GM19372 (cell line): ENCODE results near the gene GNB1L.
"Not testable (repeated sequence)": the region's sequence is repeated elsewhere in the genome, so short reads cannot be mapped to it uniquely, and the experiment has no call there.

Experiments used
- ATAC-seq: cut with Tn5 transposase; IDR thresholded peaks from one replicate; pipeline ENCODE4 v1.9.1; 2021; ENCODE audit warnings: mild to moderate bottlenecking, low read depth, moderate library complexity; ENCODE audit not compliant: unreplicated experiment

Gene GNB1L

GRCh38 chr22:19890502-19891316, 36.0 kb upstream of the GNB1L start:
- ATAC-seq: no peak

DNA sequence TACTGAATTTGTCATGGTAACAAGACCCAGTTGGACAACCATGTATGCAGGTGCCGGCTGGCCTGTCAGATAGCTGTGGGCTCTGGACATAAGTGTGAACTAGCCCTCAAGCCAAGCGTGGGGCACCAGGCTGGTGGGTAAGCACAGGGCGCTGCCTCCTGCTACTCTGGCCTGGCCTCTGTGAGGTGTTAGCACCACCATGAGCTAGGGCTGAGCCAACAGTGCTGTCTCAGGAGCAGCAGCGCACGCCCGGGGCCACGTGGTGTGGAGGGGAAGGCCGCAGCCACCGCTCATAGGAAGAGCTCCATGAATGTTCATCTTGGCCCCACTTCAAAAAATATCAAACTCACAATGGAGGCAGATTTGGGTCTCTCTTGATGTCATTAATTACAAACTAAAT, 35.3 kb upstream of the GNB1L start:
- no peak for ATAC-seq

DNA sequence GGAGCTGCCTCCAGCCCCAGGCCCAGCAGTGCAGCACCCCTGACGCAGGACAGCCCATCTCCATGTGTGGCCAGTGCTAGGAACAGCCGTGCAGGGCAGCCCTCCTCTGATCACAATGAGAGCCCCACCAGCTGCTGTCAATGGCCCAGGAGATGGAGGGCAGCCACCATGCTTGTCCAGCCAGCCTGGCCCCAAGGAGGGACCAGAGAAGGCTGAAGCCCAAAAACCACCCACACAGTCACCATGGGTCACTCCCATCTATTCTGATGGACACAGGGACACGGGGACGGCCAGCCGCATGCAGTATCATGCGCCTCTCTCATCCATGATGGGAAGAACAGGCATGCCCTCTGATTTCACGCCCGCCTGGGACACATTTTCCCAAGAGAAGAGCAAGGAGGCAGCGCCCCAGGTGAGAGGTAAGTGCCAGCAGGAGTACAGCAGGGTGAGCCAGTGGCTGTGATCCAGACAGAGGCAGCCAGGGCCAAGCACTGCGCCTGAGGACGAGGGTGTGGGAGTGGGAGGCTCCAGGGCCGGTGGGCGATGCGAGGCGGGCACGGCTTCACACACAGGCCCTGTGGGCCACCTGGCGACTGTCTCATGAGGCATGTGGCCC, 33.6 kb upstream of the GNB1L start:
- no peak for ATAC-seq

DNA sequence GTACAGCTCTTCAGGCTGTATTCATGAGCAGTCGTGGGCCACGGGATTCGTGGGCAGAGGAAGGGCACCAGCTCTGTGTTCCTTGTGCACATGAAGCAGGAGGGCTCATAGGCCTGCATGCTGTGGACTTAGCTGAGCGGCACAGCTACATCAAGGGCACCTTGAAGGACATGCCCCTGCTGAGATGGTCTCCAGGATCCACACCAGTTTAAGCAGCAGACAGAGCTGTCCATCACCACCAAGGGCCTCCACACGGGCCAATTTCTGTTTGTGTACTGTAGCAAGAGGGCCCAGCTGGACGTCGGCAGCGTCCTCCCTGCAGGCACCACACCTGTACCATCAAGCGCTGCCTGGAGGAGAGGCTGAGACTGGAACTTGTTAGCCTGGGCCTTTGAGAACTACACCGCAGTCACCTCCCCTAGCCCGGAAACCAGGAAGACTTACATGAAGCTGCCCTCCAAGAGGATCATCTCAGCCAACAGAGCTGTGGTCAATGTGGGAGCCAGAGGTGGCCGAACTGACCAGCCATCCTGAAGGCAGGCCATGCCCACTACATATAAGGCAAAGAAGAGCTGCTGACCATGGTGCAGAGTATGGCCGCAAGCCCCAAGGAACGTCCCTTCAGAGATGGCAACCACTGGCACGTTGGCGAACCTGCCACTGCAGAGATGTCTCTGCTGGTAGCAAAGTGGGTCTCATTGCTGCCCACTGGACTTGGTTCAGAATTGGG, 32.7 kb upstream of the GNB1L start:
- ATAC-seq: no peak

GRCh38 chr22:19886605-19887255, 32.1 kb upstream of the GNB1L start:
- no peak for ATAC-seq

DNA sequence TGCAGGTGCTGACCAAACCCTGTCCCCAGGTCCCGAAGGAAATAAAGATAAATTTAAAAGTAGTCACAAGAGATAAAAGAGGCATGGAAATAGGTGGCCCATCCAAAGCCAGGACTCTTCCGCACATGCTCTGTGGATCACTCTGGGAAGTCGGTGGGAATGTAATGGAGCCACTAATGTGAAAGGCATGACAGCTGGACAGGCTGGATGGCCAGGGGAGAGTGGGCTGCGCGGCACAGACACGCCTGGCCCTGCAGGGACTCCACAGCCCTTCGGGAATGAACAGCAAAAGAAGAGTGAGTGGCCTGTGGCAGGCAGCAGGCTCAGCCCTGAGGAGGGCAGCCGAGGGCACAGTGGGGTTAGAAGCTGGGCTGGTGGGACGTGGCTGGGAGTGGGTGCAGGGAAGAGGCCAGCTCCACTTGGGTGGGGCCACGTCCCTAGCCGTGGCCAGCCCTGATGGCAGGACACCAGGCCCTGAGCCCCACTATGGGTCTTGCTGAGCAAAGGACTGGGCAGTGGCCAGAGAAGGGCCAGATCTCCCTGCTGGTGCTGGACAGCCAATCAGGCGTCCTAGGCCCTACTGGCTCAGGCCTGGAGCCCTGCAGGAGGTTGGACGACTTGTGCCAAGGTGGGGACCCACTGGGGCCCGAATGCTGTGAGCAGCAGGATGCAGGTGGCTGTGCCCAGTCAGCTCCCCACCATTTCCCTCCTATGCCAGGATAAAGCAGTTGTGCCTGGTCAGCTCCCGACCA, 31.3 kb upstream of the GNB1L start:
- no peak for ATAC-seq

DNA sequence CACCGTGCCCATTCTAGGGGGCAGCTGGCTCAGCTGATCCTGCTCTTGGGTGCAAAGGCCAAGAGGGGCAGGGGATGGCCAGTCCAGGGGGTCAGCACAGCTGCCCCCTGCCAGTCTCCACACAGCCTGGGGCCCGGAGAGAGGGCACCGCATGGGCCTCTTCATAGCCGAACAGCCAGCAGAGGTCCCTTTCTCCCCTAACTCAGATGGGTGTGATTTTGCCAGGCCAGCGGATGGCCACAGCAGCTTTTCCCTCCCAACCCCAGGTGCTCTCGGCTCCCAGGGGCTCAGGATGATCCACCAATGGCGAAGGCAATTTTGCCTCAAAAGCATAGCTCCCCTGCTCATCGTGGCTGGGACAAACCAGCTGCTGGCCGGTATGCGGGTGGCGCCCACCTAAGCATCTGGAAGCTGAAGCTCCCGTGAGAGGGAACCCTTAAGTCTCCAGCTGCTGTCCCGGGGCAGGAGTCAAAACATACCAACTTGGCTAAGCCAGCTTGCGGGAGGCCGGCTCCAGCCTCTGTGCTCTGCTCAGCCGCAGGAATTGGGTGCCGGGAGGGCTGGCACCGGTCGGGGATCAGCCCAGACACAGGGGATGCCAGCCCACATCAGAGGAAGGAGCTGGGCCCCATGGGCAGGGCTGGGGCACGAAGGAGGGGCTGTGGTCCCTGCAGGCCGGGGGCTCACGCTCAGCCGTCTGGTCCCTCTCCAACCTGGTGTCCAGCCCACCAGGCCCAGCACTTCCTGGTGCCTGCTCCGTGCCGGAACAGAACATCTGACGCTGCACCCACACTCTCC, 30.5 kb upstream of the GNB1L start:
- no peak for ATAC-seq

DNA sequence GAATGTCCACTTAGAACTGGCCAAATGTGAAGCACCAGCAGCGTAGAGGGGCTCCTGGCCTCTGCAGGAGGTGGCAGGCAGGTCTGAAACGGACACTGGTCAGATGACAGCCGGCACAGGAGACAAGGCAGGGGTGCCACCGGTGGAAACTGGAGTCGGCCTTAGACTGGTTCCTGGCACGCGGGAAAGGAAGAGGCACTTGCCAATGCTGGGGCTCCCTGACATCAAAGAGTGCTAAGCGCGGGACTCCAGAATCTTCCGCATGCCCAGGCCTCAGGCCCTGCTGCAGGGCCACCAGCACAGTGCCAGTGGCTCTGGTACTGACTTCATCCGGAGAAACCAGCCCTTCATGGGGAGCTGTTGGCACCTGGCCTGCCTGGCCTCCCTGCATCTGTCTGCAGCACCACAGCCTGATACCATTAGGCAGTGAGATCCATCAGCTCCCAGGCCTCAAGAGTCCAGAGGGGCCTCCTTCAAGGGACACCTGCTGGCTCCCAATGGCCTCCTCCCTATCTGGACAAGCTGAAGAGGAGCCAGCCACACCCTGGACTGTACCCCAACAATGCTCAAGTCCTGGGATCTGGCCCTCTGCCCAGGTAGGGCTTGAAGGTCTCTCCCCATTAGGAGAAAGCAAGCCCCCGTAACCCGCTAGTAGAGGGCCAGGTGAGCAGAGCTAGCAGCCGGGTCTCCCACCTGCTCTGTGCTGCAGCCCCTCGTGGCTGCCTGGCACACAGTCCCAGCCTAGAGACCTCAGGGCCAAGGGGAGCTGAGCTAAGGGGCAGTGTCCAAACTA, 29.7 kb upstream of the GNB1L start:
- no peak for ATAC-seq

DNA sequence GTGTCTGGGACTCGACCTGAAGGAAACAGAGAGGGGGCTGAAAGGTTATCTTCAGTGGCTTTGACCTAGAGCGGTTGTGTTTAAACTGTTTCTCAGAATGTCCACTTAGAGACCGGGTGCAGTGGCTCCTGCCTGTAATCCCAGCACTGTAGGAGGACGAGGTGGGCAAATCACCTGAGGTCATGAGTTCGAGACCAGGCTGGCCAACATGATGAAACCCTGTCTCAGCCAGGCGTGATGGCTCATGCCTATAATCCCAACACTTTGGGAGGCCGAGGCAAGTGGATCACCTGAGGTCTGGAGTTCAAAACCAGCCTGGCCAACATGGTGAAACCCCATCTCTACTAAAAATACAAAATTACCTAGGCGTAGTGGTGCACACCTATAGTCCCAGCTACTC, 28.8 kb upstream of the GNB1L start:
- ATAC-seq: not testable (repeated sequence)

DNA sequence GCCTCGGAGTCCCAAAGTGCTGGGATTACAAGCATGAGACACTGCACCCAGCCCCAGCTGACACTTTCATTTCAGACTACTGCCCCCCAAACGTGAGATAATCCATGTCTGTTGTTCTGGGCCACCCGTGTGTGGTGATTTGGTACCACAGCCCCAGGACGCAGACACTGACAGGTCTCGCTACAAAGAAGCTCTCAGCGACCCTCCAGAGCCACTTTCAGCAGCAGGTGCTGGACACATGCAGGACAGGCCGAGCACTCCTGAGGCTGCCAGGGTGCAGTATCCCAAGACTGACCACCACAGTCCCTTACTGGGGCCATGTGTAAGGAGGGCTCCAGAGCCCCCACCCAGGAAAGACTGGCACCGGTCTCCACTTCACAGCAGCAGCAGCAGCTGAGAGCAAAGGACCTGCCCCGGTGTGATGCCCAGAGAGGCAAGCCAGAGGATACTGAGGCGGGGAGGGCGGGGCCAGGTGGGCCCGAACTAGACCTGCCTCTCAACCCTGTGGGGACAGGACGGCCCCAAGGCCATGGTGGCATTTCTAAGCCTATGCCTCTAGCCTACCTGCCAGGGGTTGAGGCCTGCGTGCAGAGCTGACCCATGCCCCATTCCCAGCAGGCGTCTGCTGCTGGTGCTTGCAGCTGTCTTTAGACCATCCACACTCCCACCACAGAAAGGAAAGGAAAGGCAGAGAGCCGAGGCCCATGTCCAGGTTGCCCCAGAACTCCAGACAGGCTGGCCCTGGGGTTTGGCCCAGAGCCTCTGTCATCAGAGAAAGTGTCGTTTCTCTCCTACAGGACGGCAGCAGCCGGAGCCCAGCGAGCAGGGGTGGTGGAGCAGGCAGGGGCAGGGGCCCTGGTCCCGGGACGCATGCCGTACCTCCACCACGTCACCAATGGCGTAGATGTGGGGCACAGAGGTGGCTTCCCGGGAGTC, 28.0 kb upstream of the GNB1L start:
- ATAC-seq: no peak

DNA sequence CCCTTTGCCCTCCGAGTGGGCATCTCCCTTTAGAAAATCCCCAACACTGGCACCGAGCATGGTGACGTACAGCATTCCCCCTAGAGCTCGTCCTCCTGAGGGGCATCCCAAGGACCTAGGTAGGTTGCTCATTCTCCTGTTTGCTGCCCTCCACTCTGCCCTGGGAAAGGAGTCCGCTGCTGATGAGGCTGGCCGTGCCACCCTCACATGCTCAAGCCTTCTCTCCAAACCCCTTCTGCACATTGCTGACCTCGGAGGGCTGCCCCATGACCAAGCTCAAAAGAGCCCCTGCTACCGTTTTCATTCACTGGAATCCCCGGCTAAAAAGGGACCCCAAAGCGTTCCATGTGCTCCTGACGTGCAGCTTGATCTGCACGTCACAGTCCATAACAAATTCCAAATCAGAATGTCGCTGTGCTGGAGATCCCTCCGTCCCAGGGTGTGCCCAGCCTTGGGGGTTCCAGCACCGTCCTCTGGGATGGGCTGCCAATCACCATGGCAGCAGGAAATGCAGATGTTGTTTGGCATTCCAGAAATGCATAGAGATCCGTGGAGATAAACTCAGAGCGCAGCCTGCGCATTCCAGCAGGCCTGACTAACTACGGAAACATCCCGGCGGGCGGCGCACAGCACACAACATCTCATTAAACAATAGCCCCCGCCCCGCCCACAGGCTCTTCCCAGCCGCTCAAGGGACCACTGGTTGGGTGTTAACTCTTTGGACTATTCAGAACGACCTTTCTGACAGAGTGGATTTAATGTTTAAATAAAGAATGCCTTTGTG, 26.3 kb upstream of the GNB1L start:
- no peak for ATAC-seq

- ATAC-seq: no peak
Measured at GRCh38 chr22:19879992-19880785, 25.5 kb upstream of the GNB1L start.

GRCh38 chr22:19879643-19879991, 24.9 kb upstream of the GNB1L start:
- no peak for ATAC-seq

- no peak for ATAC-seq
Measured at GRCh38 chr22:19879246-19879570, 24.5 kb upstream of the GNB1L start.

GRCh38 chr22:19878461-19879245, 24.0 kb upstream of the GNB1L start:
- ATAC-seq: no peak
